ENCODE measurements around the gene FARSA. TPM values are rescaled to one million over a fixed set of nuclear protein-coding genes. Genes with fewer than 3 reads are reported as not detected.

Gene FARSA
- total and polyA plus RNA-seq, 2 of the 8 experiments (the other 6 are each of a cell fraction or from before 2014, with no cell fraction given) = 61.0 to 103 TPM

DNA sequence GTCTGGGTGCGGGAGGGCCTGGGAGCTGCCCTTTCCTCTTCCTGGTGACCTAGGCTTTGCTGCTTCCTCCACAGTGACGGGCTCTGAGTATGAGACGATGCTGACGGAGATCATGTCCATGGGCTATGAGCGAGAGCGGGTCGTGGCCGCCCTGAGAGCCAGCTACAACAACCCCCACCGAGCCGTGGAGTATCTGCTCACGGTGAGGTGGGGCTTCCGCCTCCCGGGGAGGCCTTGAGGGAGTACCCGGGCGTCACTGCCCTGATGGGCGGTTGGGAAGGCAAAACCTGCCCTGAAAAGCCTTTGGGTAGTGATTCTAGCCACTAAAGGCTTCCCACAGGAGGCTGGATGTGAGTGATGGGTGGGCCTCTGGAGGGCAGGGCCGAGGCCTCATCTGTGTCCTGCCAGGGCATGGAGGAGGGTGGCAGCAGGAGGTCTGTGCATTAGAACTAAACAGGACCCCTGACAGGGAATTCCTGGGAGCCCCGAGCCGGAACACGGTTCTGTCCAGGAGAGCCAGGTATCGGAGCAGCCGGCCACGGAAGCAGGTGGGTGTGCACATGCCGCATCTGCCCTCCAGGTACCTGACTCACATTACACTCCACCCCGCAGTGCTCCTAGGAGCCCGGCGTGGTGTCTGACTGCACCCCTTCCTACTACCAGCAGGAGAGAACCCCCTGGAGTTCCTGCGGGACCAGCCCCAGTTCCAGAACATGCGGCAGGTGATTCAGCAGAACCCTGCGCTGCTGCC is 15.3 kb upstream of the FARSA start:
- DNase-seq (ENCODE audit: low read depth in 1 of 2, low spot score in 2 of 2) = no peak
- H3K9me3 ChIP-seq (ENCODE audit: insufficient read depth in 2 of 2, low read depth in 1 of 2, low read length in 1 of 2) = no peaks in the 10 kb centered on the region
- H3K23me2 ChIP-seq (ENCODE audit: low read depth, low read length) = no peaks in the 10 kb centered on the region
- no peak overlapping the region for H2AK5ac ChIP-seq (ENCODE audit: low read depth, low read length)
- no peaks in the 10 kb centered on the region for H3K27me3 ChIP-seq (replicated peaks in 1 of 4; ENCODE audit: control insufficient read depth in 3 of 4, extremely low read depth in 1 of 4, insufficient read depth in 3 of 4, low read length in 3 of 4)
- no peak overlapping the region for H2BK120ac ChIP-seq (replicated peaks; ENCODE audit: low read depth, low read length)
- no peak overlapping the region for H3K27ac ChIP-seq (ENCODE audit: low read depth, low read length)
- no peak overlapping the region for H3K56ac ChIP-seq (replicated peaks; ENCODE audit: insufficient read length, low read depth, low read length)
- no peak overlapping the region for H3K4me2 ChIP-seq (ENCODE audit: insufficient read depth in 1 of 2, low read depth in 2 of 2, low read length in 2 of 2)
- H2BK15ac ChIP-seq (ENCODE audit: low read length) = no peak overlapping the region
- H3K18ac ChIP-seq (ENCODE audit: extremely low read depth, low read length) = no peak overlapping the region
- no peak overlapping the region for H3K23ac ChIP-seq (ENCODE audit: insufficient read length)
- H4K5ac ChIP-seq (ENCODE audit: insufficient read length, low read depth, low read length) = no peak overlapping the region
- H4K20me1 ChIP-seq (replicated peaks in 1 of 2; ENCODE audit: control insufficient read depth in 1 of 2, insufficient read depth in 2 of 2, low read length in 2 of 2) = peaks cover 0 to 4% of the 10 kb centered on the region in 2 experiments
- TF ChIP-seq, protein P1, sequence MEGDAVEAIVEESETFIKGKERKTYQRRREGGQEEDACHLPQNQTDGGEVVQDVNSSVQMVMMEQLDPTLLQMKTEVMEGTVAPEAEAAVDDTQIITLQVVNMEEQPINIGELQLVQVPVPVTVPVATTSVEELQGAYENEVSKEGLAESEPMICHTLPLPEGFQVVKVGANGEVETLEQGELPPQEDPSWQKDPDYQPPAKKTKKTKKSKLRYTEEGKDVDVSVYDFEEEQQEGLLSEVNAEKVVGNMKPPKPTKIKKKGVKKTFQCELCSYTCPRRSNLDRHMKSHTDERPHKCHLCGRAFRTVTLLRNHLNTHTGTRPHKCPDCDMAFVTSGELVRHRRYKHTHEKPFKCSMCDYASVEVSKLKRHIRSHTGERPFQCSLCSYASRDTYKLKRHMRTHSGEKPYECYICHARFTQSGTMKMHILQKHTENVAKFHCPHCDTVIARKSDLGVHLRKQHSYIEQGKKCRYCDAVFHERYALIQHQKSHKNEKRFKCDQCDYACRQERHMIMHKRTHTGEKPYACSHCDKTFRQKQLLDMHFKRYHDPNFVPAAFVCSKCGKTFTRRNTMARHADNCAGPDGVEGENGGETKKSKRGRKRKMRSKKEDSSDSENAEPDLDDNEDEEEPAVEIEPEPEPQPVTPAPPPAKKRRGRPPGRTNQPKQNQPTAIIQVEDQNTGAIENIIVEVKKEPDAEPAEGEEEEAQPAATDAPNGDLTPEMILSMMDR (IDR thresholded peaks at IDR 0.05; ENCODE audit: control extremely low read depth in 1 of 3, insufficient read depth in 1 of 3, low read depth in 1 of 3, low read length in 3 of 3) = no peak
- TF ChIP-seq POLR2A (IDR thresholded peaks at IDR 0.05; ENCODE audit: control extremely low read depth in 1 of 2, low read depth in 2 of 2, low read length in 2 of 2) (no peak), CHD2 (IDR thresholded peaks at IDR 0.05; ENCODE audit: low read length) (no peak), KDM5A (IDR thresholded peaks at IDR 0.05; ENCODE audit: low read length) (no peak), CHD1 (IDR thresholded peaks at IDR 0.05; ENCODE audit: low read depth, low read length) (no peak), SP4 (IDR thresholded peaks at IDR 0.05; ENCODE audit: low read length) (no peak)
- TF ChIP-seq, protein P2, sequence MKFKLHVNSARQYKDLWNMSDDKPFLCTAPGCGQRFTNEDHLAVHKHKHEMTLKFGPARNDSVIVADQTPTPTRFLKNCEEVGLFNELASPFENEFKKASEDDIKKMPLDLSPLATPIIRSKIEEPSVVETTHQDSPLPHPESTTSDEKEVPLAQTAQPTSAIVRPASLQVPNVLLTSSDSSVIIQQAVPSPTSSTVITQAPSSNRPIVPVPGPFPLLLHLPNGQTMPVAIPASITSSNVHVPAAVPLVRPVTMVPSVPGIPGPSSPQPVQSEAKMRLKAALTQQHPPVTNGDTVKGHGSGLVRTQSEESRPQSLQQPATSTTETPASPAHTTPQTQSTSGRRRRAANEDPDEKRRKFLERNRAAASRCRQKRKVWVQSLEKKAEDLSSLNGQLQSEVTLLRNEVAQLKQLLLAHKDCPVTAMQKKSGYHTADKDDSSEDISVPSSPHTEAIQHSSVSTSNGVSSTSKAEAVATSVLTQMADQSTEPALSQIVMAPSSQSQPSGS (IDR thresholded peaks at IDR 0.05; ENCODE audit: low read length) = no peak
- peaks cover 2% of the 10 kb centered on the region; the same call in 1 of the 2 replicates for H3K79me1 ChIP-seq (ENCODE audit: low read depth, low read length)
- H3K79me2 ChIP-seq (ENCODE audit: control insufficient read depth in 1 of 2, insufficient read depth in 2 of 2, low read length in 2 of 2) = peaks cover 0 to 19% of the 10 kb centered on the region in 2 experiments; a peak in 2 of 4 replicates
- 97% methylated on average over 29 of the region's 30 CpGs; no CpG with 5 or more reads in 1 of the 2 experiments for WGBS, 2 experiments (ENCODE audit: extremely low coverage in 1 of 2, insufficient coverage in 1 of 2, insufficient read length in 1 of 2, insufficient replicate concordance in 2 of 2, low coverage in 1 of 2, low lambda C conversion rate in 2 of 2, missing lambda C conversion rate in 1 of 2)
- H3K14ac ChIP-seq (ENCODE audit: insufficient read length) = no peak overlapping the region
- no peak for FAIRE-seq
- H4K91ac ChIP-seq (replicated peaks; ENCODE audit: insufficient read length, low read length) = no peak overlapping the region
- H3K4ac ChIP-seq (replicated peaks; ENCODE audit: insufficient read length, low read depth, low read length) = no peak overlapping the region
- H2AFZ ChIP-seq (ENCODE audit: low read length) = no peak overlapping the region
- H4K8ac ChIP-seq (ENCODE audit: extremely low read depth, insufficient read depth, low read length) = no peak overlapping the region
- POLR2A ChIA-PET (ENCODE audit: partially characterized antibody) = interaction anchor here (1.0 to 8.1 kb wide), 9 partner anchors 6 to 58 kb away, joined by 3 to 71 read pairs (median 7); partner anchors contain the start of genes CALR, FARSA, GADD45GIP1 and GCDH
- no peak overlapping the region for H2BK5ac ChIP-seq (ENCODE audit: low read depth, low read length)
- H3K4me1 ChIP-seq (replicated peaks in 1 of 4; ENCODE audit: control insufficient read depth in 3 of 4, insufficient read depth in 4 of 4, low read length in 3 of 4) = peaks cover 0 to 3% (median 0%) of the 10 kb centered on the region in 4 experiments; a peak in 1 of 7 replicates
- no peak overlapping the region for H3K4me3 ChIP-seq (ENCODE audit: extremely low read depth in 1 of 4, insufficient read depth in 2 of 4, low read depth in 3 of 4, low read length in 4 of 4)
- CTCF ChIA-PET (ENCODE audit: partially characterized antibody) = interaction anchor here (3.1 kb wide), 1 partner anchor 17 kb away, joined by 18 read pairs; no protein-coding TSS in a partner anchor
- 0 out of 7 replicates have a peak overlapping the region, but pooled peaks of 1 of the 4 experiments have one; percentile 6 for H3K9ac ChIP-seq (replicated peaks in 1 of 4; ENCODE audit: extremely low read depth in 1 of 4, low read depth in 3 of 4, low read length in 3 of 4)
- no peak overlapping the region for H2BK20ac ChIP-seq (ENCODE audit: low read length)
- peaks cover 19 to 65% (median 35%) of the 10 kb centered on the region in 4 experiments for H3K36me3 ChIP-seq (ENCODE audit: control insufficient read depth in 2 of 4, insufficient read depth in 4 of 4, low read length in 3 of 4)
- H2BK12ac ChIP-seq (ENCODE audit: low read depth, low read length) = no peak overlapping the region
